Activated T-helper 9 cell treated with anti-CD3 and anti-CD28 coated beads, Interleukin-2, amount 50 U/mL, for 16 hours (primary cell): ENCODE data around the gene SCN5A.

Source experiments
- DNase-seq: peaks from one replicate; pipeline ENCODE4 v3.0.0-alpha.2; 2020; ENCODE audit warnings: low read depth

Gene SCN5A

DNA sequence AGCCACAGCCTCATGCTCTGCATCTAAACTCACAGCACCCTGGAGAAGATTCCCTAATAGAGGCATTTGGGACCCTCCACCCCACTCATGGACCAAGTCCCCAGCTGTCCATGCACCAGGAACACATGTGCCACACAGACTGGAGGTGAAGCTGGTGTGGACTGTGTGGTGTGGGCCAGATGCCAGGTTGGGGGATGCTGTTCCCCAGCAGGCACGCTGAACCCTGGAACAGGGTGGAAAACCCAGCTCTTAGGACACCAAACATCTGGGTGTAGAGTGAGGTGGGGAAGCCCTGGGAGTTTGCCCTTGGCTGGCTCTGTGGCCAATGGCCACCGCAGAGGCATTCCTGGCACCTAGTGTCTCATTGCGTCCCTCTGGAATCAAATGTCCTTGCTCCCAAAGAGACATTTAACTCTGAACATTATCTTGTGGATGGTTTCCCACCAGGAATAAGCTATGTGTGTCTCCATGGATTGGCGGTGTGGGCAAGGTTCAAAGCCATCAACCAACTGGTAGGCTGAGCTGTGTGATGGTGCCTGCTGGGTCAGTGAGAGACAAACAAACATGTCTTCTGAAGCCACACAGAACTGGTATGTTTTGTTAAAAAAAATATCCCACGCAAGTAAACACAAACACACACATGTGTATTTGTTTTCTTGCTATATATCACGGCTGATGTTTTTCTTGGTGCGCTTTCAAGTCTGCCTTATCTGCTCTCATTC, 88.3 kb downstream of the SCN5A start:
- DNase-seq: no peak

DNA sequence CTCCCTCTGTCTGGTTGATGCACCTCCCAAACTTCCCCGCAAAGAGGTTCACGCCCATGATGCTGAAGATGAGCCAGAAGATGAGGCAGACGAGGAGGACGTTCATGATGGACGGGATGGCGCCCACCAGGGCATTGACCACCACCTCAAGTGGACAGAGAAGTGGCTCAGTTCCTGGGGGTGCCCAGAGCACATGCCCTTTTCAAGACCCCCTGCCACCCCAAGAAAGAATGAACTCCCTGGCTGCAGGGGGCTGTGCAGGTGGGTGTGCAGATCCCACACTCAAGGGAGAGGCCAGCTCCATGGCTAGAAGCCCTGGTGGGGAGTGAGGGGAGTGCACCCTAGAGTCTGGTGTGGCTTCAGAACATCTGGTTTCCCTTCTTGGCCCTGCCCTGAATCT, 89.2 kb downstream of the SCN5A start:
- DNase-seq: no peak

DNA sequence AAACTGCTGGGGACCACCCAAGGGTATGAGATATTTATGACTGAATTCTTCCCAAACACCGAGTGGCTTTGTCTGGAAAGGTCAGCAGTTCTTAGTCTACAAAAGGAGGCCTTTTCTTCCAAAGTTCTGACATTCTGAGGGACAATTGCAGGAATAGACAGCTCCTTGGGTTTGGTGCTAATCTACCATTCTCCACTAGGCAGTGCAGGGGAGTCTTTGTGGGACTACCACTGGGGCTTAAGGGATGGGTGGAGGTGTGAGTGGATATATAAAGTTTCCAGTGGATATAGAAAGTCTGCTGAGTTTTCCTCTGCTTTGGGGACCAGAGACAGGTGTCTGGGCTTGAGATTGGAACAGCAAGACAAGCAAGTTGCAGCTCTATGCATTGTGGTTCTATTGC, 90.6 kb downstream of the SCN5A start:
- no peak for DNase-seq

DNA sequence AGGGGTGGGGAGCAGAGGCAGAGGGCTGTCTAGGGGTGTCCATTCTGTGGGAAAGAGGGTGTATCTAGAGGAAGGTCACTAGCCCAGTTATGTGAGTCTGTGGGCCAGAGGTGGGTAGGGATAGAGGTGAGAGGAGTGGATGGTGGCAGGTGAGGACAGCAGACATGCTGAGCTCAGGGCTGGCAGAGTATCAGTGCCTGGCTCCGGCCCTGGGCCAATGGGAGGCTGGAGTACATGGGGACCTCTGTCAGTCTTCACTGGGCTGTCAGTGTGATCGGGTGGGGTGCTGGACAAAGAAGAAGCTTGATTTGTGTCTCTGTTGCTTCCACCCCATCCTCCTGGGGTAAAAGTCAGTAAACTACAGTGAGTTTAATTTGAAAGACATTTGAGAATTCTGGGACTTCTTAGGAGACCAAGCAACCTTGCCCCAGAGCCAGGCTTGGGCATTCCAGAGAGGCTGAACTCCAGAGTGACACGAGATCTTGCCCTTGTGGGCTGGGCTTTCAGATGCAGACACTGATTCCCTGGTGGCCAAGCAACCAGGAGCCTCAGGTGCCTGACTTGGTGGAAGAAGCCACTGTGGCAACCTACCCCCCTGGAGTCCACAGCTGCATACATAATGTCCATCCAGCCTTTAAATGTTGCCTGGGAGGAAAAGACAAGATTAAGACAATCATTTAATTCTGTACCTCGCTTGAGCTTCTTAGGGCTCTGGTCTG, 92.7 kb downstream of the SCN5A start:
- no peak for DNase-seq

DNA sequence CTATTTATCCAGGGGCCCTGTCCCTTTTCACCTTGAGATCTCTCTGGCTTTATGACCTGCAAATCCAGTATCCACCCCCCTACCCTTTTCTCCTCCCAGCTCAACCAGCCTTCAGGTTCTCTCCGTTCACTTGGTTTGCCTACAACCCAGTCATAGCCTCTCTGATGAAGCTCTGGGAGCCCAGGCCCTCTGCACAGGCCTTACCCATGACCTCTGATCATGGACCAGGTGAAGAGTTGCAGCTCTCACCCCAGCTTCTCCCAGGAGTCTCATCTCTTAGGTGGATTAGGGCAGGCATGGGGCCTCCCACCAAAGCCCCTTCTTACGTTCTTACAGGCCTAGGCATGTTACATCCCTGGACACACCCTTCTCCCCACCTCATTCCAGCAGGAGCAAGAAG, 93.6 kb downstream of the SCN5A start:
- DNase-seq: no peak

DNA sequence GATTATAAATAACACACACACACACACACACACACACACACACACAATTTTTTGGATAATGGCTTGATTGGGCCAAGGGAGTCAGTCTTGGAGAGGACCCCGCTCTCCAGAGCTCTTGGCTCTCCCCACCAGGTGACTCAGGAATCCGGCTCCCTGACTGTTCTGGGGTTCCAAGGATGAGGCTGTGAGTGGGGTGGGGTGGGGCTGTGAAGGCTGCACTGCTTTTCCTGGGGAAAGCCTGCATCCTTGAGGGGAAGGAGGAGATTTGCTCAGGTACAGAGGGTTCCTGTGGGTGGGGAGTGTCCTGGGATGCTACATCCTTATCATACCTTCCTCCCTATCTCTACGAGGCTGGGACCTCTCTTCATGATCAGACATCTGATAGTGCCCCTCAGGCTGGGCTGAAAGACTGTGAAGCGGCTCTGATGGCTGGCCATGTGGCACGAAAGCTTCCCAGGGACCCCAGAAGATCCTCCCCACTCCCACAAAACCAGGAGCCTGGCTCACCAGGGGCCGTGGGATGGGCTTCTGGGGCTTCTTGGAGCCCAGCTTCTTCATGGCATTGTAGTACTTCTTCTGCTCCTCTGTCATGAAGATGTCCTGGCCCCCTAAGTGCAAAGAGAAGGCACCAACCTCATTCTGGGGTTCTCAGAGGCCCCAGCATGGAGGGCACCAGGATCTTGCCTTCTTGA, 94.2 kb downstream of the SCN5A start:
- no peak for DNase-seq

DNA sequence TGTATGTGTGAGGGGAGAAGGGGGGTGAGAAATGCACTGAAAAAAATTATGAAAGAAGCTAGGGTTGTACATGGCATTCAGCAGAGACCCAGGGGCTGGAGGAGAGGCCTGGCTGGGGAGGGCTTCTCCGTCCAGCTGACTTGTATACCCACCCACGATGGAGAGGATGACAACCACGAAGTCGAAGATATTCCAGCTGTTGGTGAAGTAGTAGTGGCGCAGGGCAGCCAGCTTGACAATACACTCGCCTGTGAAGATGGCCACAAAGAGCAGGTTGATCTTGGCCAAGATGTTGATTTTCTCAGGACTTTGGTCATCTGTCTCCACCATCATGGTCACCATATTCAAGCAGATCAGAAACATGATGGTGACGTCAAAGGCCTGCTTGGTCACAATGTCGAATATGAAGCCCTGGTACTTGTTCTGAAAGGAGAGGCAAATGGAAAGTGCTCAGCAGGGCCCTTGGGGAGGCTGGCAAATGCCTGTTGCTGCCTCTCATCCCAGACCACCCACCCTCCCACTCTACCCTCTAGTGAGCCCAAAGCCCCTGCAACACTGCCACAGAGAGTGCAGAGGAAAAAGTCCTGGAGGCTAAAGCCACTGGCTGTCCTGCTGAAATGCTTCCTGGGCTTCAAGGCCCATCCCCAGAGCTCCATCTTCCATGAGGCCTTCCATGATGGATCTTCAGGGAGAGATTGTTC, 95.2 kb downstream of the SCN5A start:
- no peak for DNase-seq

DNA sequence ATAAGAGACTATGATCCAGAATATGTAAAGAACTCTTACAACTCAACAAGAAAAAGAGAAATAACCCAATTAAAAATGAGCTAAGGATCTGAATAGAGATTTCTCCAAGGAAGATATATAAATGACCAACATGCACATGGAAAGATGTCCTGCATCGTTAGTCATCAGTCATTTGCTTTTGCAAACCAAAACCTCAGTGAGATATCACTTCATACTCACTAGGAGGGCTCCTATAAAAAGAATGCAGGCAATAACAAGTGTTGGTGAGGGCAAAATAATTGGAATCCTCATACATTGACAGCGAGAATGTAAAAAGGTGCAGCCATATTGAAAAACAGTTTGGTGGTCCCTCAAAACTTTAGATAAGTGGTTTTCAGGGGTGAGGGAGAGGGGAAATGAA, 96.4 kb downstream of the SCN5A start:
- no peak for DNase-seq

DNA sequence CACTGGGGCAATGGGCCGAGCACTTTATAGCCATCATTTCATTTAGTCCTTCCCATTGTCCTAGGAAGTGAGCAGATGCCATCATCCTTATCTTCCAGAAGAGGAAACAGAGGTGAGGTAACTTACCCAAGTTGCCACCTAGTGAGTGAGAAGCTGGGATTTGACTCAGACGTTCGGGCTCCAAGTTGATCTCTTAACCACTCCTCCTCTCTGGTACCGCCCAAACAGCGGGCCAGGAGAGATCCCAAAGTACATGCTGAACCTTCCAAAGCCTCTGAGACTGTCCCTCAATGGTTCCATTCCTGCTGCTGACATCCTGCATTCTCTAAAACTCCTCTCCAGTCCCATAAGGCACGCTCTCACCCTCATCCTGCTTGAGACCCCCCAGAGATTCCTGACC, 97.1 kb downstream of the SCN5A start:
- DNase-seq: no peak

DNA sequence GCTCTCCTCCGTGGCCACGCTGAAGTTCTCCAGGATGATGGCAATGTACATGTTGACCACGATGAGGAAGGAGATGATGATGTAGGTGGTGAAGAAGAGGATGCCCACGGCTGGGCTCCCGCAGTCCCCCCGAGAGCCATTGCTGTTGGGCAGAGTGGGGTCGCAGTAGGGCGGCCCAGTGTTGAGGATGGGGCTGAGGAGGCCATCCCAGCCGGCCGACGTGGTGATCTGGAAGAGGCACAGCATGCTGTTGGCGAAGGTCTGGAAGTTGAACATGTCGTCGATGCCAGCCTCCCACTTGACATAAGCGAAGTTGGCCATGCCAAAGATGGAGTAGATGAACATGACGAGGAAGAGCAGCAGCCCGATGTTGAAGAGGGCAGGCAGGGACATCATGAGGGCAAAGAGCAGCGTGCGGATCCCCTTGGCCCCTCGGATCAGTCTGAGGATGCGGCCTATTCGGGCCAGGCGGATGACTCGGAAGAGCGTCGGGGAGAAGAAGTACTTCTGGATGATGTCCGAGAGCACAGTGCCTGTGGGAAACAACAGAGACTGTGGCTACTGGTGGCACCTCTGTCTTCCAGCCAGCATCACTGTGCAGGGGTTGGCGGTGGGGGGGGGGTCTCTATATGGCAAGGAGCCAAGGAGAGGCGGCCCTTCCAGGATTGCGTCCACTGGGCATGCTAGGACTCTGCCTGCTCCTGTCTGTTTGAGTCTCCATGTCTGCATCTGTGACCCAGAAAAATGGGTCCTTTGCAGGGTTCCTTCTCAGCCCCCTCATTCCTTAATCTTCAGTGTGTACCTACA, 98.3 kb downstream of the SCN5A start:
- DNase-seq: no peak

DNA sequence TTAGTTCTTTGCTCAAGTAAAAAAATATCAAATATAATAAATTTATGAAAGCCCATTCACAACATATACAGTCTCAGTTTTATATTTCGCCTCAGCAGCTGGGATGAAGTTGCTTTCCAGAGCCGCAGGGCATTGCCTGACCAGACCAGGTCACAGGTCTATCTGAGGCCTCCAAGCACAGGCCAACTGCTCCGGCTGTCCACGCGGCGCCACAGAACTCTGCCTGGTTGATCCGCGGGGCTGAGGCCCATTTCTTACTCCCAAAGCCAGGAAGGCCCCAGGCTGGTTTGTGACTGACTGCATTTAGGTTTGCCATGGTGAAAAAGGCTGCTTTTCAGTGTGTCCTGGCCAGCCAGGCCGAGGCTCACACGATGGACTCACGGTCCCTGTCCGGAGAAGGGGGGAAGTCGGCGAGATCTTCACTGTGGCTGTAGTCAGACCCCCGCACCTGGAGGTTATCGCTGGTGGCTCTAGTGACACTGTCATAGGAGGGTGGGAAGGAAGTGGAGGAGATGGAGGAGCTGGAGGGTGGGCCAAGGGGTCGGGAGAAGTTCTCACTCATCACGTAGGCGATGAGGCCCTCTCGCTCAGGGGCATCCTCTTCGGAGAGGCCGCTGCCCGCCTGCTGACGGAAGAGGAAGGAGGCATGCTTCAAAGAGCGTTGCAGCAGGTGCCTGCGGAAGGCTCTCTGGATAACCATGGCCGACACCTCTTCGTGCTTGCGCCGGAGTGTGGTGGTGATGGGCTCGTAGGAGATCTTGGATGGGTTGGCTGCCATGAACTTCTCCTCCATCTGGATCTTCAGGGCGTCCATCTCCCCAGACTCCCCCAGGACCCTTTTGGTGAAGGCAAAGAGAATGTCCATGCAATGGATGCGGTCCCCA, 99.3 kb downstream of the SCN5A start:
- no peak for DNase-seq

DNA sequence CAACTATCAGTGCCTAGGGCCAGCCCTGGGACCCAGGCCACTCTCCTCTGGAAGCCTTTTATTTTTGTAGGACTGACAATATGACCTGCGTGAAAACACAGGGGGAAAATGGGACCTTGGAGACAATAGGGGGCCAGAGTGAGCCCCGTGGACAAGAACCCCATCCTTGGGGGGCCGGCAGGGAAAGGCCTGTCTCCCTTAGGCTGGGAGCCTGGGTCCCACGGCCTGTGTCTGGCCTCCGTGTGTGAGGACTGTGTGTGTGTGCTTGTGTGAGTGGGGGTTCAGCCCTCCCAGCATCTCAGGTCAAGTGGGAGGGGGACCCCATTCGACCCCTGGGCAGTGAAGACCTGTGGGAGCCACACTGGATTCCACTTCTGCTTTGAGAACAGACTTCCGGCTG, 100.0 kb downstream of the SCN5A start:
- no peak for DNase-seq

DNA sequence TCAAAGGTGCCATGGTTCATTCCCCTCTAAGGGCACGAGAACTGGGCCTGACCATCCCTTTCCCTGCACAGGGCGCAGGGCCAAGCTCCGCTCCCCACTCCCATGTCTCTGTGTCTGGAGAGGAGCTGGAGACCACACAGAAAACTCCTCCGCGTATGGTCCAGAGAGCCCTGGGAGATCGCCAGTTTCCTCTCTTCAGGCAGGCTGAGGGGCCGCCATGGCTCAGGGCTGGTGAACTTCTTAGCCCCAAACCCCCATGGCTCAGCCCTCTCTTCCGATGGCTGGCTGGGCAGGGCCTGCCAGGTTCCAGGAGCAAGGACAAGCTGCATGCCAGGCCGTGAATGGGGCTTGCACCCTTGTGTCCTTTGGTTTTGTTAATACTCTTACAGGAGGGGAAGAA, 100.4 kb downstream of the SCN5A start:
- DNase-seq: no peak

DNA sequence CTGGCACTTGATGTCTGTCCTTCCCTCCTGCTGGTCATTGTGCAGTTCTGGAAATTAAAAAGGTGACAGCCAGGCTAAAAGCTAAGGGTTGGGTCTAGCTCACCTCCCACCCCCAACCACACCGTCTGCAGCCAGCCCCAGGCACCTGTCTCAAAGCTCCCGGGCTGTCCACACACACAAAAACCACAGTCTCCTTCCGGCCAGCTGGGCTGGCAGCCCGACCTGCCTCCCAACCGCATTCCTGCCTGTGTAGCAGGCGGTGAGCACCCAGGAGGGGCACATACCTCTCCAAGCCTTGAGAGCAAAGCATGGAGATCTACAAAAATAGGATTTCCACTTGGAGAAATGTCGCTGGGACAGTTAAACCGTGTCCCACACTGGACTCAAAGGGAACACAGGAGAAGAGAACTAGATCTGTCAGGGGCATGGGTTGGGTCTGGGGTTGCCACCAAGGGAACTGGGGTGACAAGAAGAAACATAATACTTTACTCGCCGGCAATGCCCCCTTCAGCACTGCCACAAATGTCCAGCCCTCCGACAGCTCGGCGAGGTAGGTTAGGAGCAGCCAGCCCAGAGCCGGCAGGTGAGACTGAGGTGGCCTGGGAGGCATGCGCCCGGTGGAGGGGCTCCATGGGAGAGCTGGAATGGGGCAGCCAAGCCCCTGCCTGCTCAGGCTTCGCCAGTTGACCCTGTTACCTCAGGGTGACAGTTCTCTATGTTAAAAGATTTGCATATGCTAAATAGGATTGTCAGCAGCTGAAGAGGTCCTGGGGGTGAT, 101.1 kb downstream of the SCN5A start:
- DNase-seq: no peak

DNA sequence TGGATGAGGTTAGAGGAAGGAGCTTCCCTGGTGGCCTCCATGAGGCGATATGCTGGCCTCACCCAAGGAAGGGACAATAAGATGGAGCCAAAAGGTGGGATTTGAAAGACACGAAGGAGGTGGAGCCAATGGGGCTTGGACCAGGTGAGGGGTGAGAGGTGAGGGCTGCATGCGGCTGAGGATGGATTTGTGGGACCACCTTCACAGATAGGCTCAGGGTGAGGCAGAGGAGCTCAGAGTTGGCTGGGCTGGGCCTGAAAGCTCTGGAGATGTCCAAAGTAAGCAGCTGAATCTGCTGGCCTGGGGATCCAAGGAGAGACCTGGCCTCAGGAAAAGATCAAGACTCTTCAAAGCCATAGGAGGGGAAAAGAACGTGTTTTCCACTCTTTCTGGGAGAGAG, 103.5 kb downstream of the SCN5A start:
- no peak for DNase-seq

DNA sequence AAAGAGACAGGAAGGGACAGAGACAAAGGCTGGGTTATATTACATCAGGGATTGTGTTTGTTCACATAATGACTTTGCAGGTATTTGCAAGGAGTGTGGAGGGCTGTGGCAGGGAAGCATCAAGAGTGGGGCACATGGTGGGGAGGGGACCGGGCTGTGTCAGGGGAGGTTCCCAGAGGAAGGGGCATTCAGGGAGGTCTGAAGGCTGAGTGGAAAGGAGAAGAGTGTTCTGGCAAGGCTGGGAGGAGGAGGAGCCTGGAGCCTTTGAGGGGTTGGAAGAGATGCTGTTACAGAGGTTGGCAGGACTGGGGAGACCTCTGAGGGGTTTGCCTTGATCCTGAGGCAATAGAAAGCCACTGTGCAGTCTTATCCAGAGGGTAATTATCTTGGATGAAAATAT, 103.9 kb downstream of the SCN5A start:
- no peak for DNase-seq

DNA sequence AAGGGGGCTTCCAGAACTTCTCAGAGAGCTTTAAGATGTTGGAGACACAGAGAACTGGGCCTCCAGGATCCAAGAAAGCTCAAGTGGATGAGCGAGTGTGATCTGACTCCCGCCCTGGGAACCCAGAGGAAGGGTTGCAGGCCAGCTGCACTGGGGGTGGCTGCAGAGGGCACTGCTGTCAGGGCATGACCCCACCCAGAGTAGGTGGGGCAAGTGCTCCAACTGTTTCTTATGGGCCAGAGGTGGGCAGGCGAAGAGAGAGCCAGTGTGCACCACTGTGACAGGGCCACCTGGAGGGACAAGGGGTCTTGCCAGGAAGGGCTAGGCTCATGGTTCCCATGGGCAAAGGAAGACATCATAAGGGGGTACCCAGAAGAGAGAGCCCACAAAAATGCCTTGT, 104.6 kb downstream of the SCN5A start:
- no peak for DNase-seq

DNA sequence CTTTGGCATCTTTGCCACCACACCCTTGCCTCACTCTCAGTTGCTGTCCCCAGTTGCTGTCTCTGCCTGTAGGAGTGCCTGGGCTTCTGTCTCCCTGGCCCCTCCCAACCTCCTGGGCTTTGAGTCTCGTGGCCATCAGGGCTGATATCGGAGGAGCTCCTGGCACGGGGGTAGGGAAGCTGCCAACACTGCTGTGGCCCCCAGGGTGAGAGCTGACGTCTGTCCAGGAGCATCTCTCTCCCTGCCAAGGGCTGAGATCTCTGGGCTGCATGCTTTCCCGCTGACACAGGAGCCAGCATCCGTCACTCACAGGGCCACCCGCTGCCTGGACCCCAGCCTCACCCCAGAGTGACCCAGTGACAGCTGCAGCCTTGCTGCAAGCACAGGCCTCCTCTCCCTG, 105.9 kb downstream of the SCN5A start:
- DNase-seq: no peak

DNA sequence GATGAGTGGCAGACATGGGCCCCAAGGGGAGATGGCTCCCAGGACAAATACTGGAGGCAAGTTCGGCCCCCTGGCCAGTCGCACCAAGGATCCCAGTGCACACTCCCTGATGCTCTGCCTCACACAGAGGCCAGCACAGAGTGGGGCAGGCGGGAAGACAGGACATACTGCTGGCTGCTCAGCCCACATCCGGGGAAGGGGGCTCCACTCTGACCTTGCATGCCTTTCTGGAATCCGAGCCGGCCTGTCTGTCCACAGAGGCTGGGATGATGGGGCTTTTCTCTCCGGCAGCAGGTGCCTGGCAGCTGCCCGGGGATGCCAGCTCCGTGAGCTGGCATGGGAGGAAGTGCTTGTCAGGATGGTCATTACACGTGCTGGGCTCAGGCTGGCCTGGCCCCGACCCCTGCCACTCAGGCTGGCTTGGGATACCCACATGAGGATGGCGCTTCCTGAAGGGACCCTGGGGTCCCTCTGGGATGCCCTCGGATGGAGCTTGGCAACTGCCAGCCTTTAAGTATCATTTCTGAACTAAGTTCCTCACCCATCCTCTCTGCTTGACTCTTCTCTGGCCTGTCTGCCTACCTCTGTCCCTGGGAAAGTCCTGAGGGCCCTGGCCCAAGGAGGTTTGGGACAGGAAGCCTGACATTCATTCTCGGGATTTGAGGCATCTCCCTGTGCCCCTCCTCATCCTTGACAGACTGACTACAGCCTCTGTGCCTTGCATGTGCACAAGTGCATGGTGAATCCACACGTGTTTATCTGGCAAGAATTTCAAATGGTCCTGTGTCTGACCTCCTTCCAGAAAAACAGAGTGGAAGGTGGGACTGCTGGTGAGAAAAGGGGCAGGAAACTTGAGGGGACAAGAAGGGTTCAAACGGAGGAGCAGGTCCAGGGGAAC, 106.8 kb downstream of the SCN5A start:
- DNase-seq: no peak
